OCI-LY3 (cell line): ENCODE data around the gene NCR2.

ENCODE experiments used
- CTCF ChIP-seq: fragments of 200-600, 300-600 bp; sonication (generic); IDR thresholded peaks from 2 replicates; pipeline ENCODE4 v1.5.1; 2014; ENCODE audit warnings: antibody characterized with exemption, low read length, low read depth
- EZH2phosphoT487 ChIP-seq: fragments of 200-600 bp; shearing (Covaris generic); IDR thresholded peaks from 2 replicates; pipeline ENCODE4 v1.6.1; 2018; ENCODE audit warnings: antibody characterized with exemption, mixed run types, low read depth

GRCh38 chr6:41315943-41316620, 19.3 kb upstream of the NCR2 start:
- TF ChIP-seq CTCF (no peak), EZH2phosphoT487 (no peak)
